SU-DHL-6 (cell line): ENCODE data around the gene ITPRIP.

Experiments
- EZH2phosphoT487 ChIP-seq: fragments of 200-600 bp; sonication (generic), shearing (Covaris generic); conservative IDR thresholded peaks from 2 replicates; pipeline ENCODE4 v1.6.1; 2018; ENCODE audit warnings: mild to moderate bottlenecking, antibody characterized with exemption, low read length, moderate library complexity, mixed read lengths
- TF ChIP-seq, protein P1 (sequence below): fragments of 200-600 bp; sonication (generic); IDR thresholded peaks from one replicate; pipeline ENCODE4 v1.5.1; 2017; ENCODE audit warnings: antibody characterized with exemption, mild to moderate bottlenecking, low read length, moderate library complexity; ENCODE audit not compliant: insufficient read depth, poor library complexity, severe bottlenecking

DNA sequence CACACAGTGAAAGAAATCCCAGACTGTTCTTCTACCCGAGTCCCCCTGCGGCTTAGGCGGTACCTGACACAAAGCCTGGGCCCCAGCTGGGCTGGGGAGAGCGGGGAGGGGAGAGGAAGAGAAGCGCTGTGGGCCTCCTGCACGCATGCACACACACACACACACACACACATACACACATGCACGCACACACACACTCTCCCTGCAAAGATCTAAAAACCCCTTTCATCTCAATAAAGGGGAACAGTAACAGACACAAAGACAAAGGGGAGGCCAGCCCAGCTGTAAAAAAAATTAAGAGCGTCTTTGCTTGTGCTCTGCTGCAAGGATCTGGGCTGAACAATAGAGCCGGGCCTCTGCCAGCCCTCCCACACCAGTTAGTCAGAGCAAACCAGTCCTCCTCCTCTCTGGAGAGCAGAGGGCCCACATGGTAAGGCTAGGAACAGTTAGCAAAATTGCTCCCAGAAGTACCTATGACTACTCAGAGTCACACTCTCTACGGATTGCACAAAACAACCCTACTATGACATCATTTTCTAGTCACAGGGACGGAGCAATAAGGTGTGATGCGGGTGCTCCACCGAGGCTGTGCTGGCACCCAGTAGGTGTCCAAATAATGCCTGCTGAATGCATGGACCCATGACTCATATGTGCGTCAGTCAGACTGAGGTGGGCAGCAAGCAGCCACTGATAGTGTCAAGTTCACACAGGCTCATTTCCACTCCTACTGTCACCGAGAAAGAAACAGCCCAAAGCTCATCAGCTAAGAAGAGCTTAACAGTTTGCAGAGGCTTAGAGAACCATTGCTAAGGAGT lies 9.2 kb downstream of the ITPRIP start:
- TF ChIP-seq, protein P1, sequence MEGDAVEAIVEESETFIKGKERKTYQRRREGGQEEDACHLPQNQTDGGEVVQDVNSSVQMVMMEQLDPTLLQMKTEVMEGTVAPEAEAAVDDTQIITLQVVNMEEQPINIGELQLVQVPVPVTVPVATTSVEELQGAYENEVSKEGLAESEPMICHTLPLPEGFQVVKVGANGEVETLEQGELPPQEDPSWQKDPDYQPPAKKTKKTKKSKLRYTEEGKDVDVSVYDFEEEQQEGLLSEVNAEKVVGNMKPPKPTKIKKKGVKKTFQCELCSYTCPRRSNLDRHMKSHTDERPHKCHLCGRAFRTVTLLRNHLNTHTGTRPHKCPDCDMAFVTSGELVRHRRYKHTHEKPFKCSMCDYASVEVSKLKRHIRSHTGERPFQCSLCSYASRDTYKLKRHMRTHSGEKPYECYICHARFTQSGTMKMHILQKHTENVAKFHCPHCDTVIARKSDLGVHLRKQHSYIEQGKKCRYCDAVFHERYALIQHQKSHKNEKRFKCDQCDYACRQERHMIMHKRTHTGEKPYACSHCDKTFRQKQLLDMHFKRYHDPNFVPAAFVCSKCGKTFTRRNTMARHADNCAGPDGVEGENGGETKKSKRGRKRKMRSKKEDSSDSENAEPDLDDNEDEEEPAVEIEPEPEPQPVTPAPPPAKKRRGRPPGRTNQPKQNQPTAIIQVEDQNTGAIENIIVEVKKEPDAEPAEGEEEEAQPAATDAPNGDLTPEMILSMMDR: no peak
- no peak for TF ChIP-seq EZH2phosphoT487
